ENCODE data around the gene E2F4.

E2F4 gene

DNA sequence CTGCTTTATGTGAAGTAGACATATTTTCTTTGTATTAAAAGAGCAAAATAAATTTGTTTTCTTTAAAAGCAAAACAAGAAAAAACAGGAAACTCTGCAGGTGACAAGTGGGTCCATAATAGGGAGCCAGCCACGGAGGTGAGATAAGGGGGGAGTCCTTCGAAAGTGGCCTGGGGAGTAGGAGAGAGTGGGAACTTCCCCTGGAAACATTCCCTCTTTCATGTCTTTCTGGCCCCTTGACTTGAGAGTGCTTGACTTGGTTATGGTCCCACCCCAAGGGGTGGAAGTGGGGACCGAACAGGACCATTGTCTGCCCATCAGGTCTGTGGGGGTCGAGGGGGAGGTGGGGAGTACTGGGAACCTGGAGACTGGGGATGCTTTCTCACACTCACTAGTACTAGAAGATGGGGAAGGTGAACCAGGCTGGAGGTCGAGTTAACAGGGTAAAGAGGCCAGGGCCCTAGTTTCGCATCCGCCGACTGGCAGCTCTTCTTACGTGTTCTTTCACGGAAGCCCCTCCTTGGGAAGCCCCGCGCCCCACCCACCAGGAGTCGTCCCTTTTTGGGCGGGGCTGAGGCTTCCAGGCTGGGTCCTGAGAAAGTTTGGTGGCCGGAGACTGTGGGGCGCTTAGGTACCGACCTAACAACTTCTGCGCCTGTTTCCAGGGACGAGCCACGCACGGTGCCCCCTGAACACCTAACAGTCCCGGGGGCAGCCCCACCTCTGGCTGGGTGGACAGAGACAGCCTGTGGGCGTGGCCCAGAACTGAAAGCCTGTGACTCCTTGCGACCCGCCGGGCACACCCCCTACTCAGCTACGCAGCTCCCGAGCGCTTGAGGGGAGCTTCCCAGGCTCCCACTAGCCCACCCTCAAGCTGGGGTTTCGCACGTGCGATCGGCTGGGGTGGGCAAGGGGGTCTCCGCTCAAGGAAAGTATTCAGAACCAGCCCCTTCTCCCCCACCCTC is 33.0 kb upstream of the E2F4 start:
- no peak for DNase-seq

DNA sequence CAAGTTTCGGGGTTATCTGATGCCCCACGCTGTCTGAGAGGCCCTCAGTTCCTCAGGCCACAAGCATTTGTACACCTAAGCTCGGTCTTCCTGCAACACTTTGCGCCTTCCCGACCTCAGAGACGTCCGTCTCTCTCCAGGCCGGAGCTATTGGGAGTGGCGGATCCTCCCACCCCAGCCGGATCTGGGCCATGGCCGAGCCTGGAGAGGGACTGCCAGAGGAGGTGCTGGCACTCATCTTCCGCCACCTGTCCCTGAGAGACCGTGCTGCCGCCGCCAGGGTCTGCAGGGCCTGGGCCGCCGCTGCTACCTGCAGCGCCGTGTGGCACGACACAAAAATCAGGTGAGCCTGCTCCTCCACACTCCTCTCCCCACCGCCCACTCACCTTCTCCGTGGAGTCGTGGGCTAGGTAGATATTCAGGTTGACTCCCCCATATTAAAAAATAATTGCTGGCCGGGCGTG is 30.3 kb upstream of the E2F4 start:
- DNase-seq: no peak

DNA sequence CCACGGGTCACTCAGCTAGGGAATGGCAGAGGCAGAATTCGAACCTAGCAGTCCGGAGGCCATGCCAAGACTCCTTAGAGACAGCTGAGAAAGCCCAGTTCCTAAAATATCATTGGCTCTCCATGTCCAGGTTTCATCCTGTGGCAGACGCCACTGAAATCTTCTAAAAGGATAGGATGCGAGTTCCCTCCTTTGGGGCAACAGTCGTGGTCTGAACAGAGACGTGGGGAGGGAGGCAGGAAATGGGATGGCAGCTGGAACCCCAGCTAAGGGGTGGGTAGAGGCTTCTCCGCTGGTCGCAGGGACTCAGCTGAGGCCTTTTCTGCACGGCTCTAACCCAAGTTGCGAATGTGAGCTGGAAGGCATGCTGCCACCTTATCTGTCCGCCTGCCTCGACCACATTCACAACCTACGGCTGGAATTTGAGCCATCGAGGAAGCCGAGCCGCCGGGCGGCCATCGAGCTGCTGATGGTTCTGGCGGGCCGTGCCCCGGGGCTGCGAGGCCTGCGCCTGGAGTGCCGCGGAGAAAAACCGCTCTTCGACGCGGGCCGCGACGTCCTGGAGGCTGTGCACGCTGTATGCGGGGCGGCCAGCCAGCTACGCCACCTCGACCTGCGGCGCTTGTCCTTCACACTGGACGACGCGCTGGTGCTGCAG is 29.3 kb upstream of the E2F4 start:
- DNase-seq: no peak

DNA sequence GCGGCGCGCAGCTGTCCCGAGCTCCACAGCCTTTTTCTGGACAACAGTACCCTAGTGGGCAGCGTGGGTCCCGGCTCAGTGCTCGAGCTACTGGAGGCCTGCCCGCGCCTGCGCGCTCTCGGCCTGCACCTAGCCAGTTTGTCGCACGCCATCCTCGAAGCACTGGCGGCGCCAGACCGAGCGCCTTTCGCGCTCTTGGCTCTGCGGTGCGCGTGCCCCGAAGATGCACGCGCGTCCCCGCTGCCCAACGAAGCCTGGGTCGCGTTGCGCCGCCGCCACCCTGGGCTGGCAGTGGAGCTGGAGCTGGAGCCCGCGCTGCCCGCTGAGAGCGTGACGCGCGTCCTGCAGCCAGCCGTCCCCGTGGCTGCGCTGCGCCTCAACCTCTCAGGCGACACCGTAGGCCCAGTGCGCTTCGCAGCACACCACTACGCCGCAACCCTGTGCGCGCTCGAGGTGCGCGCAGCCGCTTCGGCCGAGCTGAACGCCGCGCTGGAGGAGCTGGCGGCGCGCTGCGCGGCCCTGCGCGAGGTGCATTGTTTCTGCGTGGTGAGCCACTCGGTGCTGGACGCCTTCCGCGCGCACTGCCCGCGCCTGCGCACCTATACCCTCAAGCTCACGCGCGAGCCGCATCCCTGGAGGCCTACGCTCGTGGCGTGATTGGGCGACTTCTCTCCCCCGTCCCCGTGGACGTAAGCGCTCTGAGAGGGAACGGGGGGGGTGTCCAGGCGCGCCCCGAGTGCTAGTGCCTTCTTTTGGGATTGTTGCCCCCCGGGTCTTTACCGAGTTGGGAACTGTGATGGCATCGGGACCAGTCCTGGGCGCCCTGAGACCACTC is 28.6 kb upstream of the E2F4 start:
- DNase-seq: no peak

DNA sequence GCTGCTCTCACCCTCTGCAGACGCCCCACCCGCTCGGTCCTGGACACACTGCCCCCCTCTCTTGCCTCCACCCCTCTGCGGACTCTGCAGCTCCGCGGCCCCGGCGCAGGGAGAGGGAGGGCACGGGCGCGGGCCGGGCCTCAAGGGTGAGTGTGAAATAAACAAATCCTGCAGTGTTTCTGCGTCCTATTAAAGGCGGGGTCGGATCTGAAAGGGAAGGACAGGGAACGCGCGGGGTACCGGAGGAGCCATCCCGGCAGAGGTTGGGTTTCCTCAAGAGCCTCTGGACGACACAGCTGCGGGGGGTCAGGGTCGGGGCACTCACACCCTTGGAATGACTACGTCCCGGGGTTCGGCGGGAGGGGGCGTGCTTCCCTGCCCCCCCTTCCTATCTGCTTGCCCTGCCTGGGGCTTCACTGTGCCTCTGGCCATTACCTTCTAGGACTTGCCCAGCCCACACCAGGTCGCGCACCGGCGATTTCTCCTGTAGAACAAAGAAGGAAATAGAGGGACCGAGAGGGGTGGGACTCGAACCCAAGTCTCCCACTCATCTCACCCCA is 27.9 kb upstream of the E2F4 start:
- no peak for DNase-seq

DNA sequence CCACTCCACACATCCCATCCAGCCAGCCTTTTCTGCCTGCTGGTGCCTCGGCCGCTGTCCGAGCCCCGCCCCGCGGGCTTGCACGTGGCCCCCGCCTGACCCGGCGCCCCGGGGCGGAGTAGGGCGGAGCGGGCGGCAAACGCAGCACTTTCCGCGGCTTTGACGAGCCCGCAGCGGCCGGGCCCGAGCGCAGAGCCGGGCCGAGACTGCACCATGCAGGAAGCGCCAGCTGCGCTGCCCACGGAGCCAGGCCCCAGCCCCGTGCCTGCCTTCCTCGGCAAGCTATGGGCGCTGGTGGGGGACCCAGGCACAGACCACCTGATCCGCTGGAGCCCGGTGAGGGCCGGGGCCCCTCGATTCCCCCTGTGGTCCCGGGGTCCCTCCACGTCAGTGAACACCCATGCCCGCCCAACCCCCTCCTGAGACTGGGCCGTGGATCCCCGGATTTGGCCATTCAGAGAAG is 27.3 kb upstream of the E2F4 start, which contains the start of gene HSF4:
HSF4 (plus strand) TSS at position 147 of the 463 bp plus-strand sequence; CDS start at position 214, 67 bp downstream.
- no peak for DNase-seq

DNA sequence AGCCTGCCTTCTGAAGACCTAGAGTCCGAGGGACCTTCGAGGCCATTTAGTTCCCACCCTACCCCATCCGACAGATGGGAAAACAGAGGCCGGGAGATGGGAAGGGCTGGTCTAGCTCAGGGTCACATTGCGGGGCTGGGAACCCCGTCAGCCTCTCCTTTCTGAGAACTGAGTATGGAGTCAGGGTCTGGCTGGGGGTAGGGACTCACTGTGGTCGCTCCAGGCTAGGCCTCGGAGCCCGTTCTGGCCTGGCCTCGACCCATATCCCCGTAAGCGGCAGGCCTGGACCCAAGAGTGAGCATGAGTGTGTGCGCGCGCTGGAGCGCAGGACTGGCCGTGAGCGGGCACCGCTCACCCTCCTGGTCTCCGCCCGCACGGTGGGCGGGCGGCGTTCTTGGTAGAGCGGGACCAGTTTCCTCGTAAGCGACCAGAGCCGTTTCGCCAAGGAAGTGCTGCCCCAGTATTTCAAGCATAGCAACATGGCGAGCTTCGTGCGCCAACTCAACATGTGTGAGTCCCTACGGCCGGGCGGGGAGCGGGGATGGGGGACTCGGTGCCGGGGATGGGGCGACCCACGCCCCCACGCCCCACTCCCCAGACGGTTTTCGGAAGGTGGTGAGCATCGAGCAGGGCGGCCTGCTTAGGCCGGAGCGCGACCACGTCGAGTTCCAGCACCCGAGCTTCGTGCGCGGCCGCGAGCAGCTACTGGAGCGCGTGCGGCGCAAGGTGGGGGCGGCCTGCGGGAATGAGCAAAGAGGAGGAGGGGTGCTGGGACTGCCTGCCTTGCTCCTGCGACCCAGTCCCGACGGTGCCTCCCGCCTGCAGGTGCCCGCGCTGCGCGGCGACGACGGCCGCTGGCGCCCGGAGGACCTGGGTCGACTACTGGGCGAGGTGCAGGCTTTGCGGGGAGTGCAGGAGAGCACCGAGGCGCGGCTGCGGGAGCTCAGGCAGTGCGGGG is 26.6 kb upstream of the E2F4 start:
- DNase-seq: no peak

DNA sequence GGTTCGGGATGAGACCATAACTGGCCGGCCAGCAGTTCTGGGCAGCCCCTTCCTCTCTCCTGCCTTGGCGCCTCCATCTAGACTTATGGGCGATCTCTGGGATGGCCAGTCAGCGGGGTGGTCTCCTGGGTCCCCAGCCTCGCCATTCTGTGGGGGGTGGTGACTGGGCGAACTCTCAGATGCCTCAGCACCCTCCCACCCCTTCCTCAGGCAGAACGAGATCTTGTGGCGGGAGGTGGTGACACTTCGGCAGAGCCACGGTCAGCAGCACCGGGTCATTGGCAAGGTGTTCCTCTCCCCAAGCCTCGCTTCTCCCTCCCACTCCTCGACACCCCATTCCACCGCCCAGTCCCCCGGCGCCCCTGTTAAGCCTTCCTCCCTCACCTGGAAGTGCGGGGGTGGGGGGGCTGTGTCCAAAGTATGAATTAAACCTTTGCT is 25.8 kb upstream of the E2F4 start:
- no peak for DNase-seq

DNA sequence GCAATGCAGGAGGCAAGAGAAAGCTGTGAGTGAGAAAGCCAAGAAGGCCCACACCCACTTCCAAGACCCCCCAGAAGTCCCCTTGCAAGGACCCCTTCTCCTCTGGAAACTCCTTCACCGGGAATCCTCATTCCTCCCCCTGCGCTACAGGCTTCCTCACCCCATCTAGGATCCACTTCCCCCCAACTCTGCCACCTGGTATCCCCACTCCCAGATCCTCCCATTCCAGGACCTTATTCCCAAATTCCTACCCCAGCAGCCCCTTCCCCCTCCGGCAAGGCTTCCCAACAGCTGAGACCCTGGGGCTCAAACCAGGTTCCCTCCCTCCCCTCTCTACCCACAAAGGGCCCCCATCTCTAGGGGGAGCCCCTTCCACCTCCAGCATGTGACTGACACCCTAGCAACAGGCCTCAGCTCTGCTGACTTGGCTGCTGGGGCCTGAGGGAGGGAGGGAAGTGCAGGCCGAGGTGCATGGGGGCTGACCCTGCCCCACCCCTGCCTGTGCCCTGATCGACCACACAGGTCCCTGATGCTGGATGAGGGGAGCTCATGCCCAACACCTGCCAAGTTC is 25.3 kb upstream of the E2F4 start:
- DNase-seq: no peak

DNA sequence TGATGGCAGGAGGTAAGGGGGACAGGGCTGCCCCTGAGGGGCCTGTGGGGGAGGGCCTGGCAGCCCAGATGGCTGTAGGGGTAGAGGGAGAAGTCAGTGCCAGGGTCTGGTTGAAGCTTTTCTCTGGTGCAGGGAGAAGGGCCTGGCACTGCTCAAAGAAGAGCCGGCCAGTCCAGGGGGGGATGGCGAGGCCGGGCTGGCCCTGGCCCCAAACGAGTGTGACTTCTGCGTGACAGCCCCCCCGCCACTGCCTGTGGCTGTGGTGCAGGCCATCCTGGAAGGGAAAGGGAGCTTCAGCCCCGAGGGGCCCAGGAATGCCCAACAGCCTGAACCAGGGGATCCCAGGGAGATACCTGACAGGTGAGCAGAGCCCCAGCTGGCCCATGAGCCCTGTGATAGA is 24.4 kb upstream of the E2F4 start:
- no peak for DNase-seq

DNA sequence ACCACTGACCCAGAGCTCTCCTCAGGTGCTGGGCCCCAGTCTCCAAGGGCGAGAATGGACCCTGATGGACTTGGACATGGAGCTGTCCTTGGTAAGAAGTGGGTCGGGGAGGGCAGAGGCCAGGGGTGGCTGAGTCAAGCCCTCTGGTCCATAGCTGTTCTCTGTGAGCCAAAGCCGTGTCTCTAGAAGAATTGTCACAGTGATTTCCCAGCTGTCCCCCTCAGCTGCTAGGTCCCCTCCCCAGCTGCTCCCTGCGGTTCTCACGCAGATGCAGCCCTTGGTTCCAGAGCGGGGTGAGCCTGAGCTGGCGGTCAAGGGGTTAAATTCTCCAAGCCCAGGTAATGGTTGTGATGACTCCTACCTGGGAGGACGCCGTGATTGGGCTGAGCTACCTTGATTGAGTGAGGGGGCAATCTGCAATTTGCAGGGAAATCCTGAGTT is 22.9 kb upstream of the E2F4 start:
- no peak for DNase-seq

DNA sequence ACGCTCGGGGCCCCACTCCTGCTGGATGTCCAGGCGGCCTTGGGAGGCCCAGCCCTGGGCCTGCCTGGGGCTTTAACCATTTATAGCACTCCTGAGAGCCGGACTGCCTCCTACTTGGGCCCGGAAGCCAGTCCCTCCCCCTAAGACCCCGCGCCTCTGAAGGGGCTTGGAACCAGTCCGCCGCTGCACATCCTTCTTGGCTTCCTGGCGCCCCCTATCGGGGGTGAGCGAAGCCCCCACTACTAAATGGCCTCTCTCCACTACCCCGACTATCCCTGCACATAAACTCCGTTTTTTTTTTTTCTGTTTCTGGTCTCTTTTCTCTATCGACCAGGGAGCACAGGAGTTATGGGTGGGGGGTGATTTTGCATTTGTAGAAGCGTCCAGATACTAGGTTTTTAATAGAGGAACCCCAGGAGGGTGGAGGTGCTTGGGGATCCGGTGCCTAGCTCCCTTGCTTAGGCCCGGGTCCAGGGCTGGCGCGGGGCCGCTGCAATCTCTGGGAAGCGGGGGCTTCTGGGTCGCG is 22.2 kb upstream of the E2F4 start:
- peak; percentile 19 for DNase-seq

DNA sequence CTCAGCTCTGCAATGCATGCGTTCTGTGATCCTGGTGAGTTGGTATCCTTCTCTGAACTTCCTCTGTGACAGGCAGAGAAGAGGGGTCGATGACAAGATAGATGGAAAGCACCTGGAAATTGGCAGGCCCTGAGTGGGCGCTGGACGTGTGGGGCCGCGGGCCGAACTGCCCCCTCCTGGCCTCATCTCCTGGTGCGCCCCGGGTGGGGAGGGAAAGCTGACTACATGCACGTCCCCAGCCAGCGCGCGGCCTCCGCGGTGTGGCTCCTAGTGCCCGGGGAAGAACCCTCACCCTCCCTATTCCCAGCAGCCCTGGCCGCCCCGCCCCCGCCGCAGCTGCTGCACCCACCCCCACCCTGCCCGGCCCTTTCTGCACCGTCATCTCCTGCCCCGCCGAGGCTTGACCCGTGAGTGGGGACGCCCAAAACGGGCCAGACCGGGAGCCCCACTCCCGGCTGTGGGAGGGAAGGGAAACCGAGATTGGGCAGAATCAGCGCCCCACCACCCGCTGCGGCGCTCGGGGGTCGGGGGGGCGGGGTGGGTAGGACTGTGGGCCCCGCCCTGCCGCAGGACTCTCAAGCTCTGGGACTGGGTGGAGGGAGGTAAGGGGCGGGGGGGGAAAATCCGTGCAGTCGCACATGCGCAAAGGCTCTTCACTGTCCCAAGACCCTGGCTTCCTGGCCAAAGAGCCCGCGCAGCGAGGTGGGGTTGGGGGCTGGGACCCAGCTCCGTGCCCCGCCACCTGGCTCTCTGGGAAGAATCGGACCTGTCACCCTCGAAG is 21.6 kb upstream of the E2F4 start, which contains the start of gene NOL3:
NOL3 (plus strand) TSS at position 371 of the 781 bp plus-strand sequence.
- DNase-seq: peak; percentile 76

DNA sequence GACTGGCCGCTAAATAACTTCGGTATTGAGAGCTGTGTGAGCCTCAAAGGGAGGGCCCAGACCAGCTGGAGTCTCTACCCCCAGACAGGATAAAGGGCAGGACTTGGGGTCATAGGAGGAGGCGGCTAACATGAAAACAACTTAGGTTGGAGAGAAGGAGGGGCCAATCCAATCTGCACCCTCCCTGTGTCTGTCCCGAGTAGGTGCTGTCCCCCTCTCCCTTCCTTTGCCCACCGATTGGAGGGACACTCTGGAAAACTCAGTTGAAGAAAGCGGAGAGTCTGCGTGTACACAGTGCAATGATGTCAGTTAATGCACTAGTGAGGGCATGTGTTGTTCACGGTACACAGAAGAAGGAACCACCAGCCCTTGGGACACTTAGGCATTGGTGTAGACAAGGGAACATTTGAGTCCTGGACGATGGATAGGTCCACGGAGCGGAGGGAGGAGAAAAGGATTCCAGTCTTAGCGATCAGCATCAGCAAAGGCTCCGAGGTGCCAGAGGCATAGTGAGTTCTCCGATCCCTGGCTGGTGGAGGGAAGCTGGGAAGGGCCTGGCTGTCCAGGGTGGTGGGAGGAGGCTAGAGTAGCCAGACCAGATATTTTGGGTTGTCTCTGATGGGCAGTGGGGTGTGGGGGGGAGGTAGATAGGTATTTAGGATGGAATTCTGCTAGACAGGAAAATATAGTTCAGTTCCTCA is 20.9 kb upstream of the E2F4 start:
- DNase-seq: no peak

DNA sequence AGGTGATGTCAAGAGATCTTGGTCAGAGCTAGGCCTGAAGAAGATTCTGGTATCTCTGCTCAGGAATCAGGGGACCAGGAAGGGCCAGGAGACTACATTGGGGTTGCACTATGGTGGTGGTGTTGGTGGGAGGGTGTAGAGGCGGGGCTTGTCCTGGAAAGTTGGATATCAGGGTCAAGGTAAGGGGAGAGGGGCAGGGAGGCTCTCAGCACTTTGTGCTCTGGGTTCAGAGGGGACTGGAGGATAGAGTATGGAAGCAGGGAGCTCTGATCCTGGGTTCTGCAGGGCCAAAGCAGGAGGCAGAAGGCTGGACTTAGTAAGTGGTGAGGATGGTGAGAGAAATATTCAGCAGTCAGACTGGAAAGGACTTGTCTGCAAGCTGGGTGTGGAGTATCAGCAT is 18.6 kb upstream of the E2F4 start:
- no peak for DNase-seq

DNA sequence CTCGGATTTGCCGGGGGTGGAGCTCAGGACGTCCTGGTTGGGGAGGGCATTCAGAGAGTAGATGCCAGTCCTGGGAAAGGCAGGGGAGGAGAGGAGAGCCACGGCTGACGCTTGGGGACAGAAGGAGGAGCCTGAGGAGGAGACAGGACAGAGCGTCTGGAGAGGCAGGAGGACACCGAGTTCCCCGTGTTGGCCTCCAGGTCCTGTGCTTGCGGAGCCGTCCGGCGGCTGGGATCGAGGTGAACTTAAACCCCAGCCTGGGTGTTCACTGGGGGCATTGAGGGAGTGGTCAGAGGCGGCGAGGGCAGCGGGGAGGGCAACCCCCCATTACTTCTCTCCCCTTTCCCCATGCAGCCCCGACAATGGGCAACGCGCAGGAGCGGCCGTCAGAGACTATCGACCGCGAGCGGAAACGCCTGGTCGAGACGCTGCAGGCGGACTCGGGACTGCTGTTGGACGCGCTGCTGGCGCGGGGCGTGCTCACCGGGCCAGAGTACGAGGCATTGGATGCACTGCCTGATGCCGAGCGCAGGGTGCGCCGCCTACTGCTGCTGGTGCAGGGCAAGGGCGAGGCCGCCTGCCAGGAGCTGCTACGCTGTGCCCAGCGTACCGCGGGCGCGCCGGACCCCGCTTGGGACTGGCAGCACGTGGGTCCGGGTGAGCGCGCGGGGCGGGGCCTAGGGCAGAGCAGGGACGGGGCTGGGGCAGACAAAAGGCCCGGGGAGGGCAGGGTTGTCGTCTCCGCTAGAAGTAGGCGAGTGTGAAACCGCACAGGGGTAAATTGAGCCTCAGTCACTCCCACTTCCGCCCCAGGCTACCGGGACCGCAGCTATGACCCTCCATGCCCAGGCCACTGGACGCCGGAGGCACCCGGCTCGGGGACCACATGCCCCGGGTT is 17.9 kb upstream of the E2F4 start:
- DNase-seq: peak; percentile 77

DNA sequence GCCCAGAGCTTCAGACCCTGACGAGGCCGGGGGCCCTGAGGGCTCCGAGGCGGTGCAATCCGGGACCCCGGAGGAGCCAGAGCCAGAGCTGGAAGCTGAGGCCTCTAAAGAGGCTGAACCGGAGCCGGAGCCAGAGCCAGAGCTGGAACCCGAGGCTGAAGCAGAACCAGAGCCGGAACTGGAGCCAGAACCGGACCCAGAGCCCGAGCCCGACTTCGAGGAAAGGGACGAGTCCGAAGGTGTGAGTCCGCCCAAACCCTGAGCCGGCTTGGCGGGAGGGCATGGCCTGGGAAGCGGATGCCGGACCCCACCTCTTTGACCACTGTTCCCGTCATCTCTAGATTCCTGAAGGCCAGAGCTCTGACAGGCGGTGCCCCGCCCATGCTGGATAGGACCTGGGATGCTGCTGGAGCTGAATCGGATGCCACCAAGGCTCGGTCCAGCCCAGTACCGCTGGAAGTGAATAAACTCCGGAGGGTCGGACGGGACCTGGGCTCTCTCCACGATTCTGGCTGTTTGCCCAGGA is 17.2 kb upstream of the E2F4 start:
- no peak for DNase-seq

DNA sequence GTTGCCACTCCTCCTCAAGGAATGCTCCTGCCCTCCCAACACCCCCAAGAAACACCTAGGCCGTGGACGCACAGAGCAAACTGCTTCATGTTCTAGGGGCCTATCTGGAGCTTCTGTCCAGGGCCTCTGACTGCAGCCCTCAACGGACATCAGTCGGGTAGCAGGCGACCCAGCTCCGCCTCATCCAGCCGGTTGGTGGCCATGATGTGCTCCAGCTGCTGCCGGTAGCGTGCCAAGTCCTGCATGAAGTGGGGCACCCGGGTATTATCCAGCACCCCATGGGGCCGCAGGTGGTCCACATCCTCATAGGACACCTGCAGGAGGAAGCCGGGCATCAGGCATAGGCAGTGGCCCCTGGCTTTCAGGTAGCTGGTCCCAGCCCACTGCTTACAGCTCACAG is 15.3 kb upstream of the E2F4 start:
- no peak for DNase-seq

Data from kidney glomerular epithelial cell (primary cell).